Suppressor macrophage treated with lipopolysaccharide for 1 hour (primary cell): ENCODE data around the gene NXPE1.

Experiments used
- DNase-seq, 3 donors: peaks; one replicate each; pipeline ENCODE4 v3.0.0-alpha.2; 2020 to 2022

The NXPE1 gene

GRCh38 chr11:114562166-114562916 lies 2.7 kb upstream of the NXPE1 start:
- no peak for DNase-seq

- no peak for DNase-seq
These were observed 3.5 kb downstream of the NXPE1 start for GRCh38 chr11:114556135-114556534.

- DNase-seq = no peak
These were observed 6.0 kb downstream of the NXPE1 start for GRCh38 chr11:114553642-114554041.

GRCh38 chr11:114551060-114551459 lies 8.6 kb downstream of the NXPE1 start:
- no peak for DNase-seq

- DNase-seq = no peak
These were observed 34.0 kb downstream of the NXPE1 start for GRCh38 chr11:114525682-114526081.

- DNase-seq = no peak
These were observed 35.6 kb downstream of the NXPE1 start for GRCh38 chr11:114524122-114524521.

GRCh38 chr11:114522818-114523217 lies 36.9 kb downstream of the NXPE1 start:
- no peak for DNase-seq

- no peak for DNase-seq
These were observed 48.1 kb downstream of the NXPE1 start for GRCh38 chr11:114511538-114511937.

GRCh38 chr11:114511079-114511478 lies 48.6 kb downstream of the NXPE1 start:
- DNase-seq = no peak

- no peak for DNase-seq
These were observed 57.8 kb downstream of the NXPE1 start for GRCh38 chr11:114501901-114502300.

- DNase-seq = no peak
These were observed 59.9 kb downstream of the NXPE1 start for GRCh38 chr11:114499756-114500155.

- DNase-seq = no peak
These were observed 62.8 kb downstream of the NXPE1 start for GRCh38 chr11:114496915-114497314.

- DNase-seq = no peak
These were observed 75.8 kb downstream of the NXPE1 start for GRCh38 chr11:114483929-114484328.

- no peak for DNase-seq
These were observed 77.6 kb downstream of the NXPE1 start for GRCh38 chr11:114482114-114482513.

GRCh38 chr11:114479331-114479730 lies 80.3 kb downstream of the NXPE1 start:
- no peak for DNase-seq

- no peak for DNase-seq
These were observed 80.9 kb downstream of the NXPE1 start for GRCh38 chr11:114478768-114479167.

GRCh38 chr11:114478001-114478410 lies 81.7 kb downstream of the NXPE1 start:
- DNase-seq = no peak

- no peak for DNase-seq
These were observed 87.0 kb downstream of the NXPE1 start for GRCh38 chr11:114472661-114473060.
